ENCODE data around the gene MPZL3.

The MPZL3 gene

GRCh38 chr11:118294053-118294452, 41.9 kb upstream of the MPZL3 start:
- no peaks in the 10 kb centered on the region for H3K79me2 ChIP-seq
- H3K9ac ChIP-seq = no peak overlapping the region
- H3K9me3 ChIP-seq (ENCODE audit: control insufficient read depth, low read length) = no peaks in the 10 kb centered on the region
- H3K4me3 ChIP-seq (ENCODE audit: low read depth, low read length) = no peak overlapping the region
- H3K4me1 ChIP-seq = no peaks in the 10 kb centered on the region
- no peak for TF ChIP-seq CTCF (IDR thresholded peaks at IDR 0.05)
- no peak overlapping the region for H3K4me2 ChIP-seq (ENCODE audit: low read length)
- no peaks in the 10 kb centered on the region for H3K36me3 ChIP-seq (ENCODE audit: control insufficient read depth, insufficient read depth, low read length)
- H3K27me3 ChIP-seq (ENCODE audit: control insufficient read depth, insufficient read depth, low read length) = no peaks in the 10 kb centered on the region
- no peak overlapping the region for H3K27ac ChIP-seq
- H2AFZ ChIP-seq = no peak overlapping the region

- H3K9ac ChIP-seq = no peak overlapping the region
- no peak overlapping the region for H3K4me3 ChIP-seq (ENCODE audit: low read depth, low read length)
- no peak overlapping the region for H3K27ac ChIP-seq
- no peaks in the 10 kb centered on the region for H3K79me2 ChIP-seq
- H3K9me3 ChIP-seq (ENCODE audit: control insufficient read depth, low read length) = no peaks in the 10 kb centered on the region
- H2AFZ ChIP-seq = no peak overlapping the region
- no peak overlapping the region for H3K4me2 ChIP-seq (ENCODE audit: low read length)
- TF ChIP-seq CTCF (IDR thresholded peaks at IDR 0.05) = no peak
- no peaks in the 10 kb centered on the region for H3K4me1 ChIP-seq
- no peaks in the 10 kb centered on the region for H3K36me3 ChIP-seq (ENCODE audit: control insufficient read depth, insufficient read depth, low read length)
- no peaks in the 10 kb centered on the region for H3K27me3 ChIP-seq (ENCODE audit: control insufficient read depth, insufficient read depth, low read length)
Observed at GRCh38 chr11:118291477-118292135, 39.4 kb upstream of the MPZL3 start.

- H3K36me3 ChIP-seq (ENCODE audit: control insufficient read depth, insufficient read depth, low read length) = no peaks in the 10 kb centered on the region
- H3K27me3 ChIP-seq (ENCODE audit: control insufficient read depth, insufficient read depth, low read length) = no peaks in the 10 kb centered on the region
- H3K9me3 ChIP-seq (ENCODE audit: control insufficient read depth, low read length) = no peaks in the 10 kb centered on the region
- H3K9ac ChIP-seq = no peak overlapping the region
- H3K4me1 ChIP-seq = no peaks in the 10 kb centered on the region
- peak; percentile 42 for TF ChIP-seq CTCF (IDR thresholded peaks at IDR 0.05)
- no peak overlapping the region for H3K4me2 ChIP-seq (ENCODE audit: low read length)
- H2AFZ ChIP-seq = no peak overlapping the region
- no peak overlapping the region for H3K27ac ChIP-seq
- no peaks in the 10 kb centered on the region for H3K79me2 ChIP-seq
- H3K4me3 ChIP-seq (ENCODE audit: low read depth, low read length) = no peak overlapping the region
Observed at GRCh38 chr11:118290923-118291322, 38.8 kb upstream of the MPZL3 start.

- H3K9ac ChIP-seq = no peak overlapping the region
- H3K27me3 ChIP-seq (ENCODE audit: control insufficient read depth, insufficient read depth, low read length) = no peaks in the 10 kb centered on the region
- H3K9me3 ChIP-seq (ENCODE audit: control insufficient read depth, low read length) = no peaks in the 10 kb centered on the region
- no peaks in the 10 kb centered on the region for H3K4me1 ChIP-seq
- no peak overlapping the region for H3K4me2 ChIP-seq (ENCODE audit: low read length)
- H3K4me3 ChIP-seq (ENCODE audit: low read depth, low read length) = no peak overlapping the region
- TF ChIP-seq CTCF (IDR thresholded peaks at IDR 0.05) = no peak
- H3K79me2 ChIP-seq = no peaks in the 10 kb centered on the region
- H3K27ac ChIP-seq = no peak overlapping the region
- H3K36me3 ChIP-seq (ENCODE audit: control insufficient read depth, insufficient read depth, low read length) = no peaks in the 10 kb centered on the region
- H2AFZ ChIP-seq = no peak overlapping the region
Observed at GRCh38 chr11:118289401-118289800, 37.2 kb upstream of the MPZL3 start.

GRCh38 chr11:118287006-118287405, 34.8 kb upstream of the MPZL3 start:
- Histone ChIP-seq H3K4me3 (ENCODE audit: low read depth, low read length) (no peak overlapping the region), H3K27me3 (ENCODE audit: control insufficient read depth, insufficient read depth, low read length) (no peaks in the 10 kb centered on the region), H3K9ac (no peak overlapping the region), H3K4me2 (ENCODE audit: low read length) (no peak overlapping the region), H2AFZ (no peak overlapping the region), H3K36me3 (ENCODE audit: control insufficient read depth, insufficient read depth, low read length) (no peaks in the 10 kb centered on the region), H3K27ac (no peak overlapping the region), H3K79me2 (no peaks in the 10 kb centered on the region), H3K9me3 (ENCODE audit: control insufficient read depth, low read length) (no peaks in the 10 kb centered on the region), H3K4me1 (no peaks in the 10 kb centered on the region)
- TF ChIP-seq CTCF (IDR thresholded peaks at IDR 0.05) = no peak
